ENCODE measurements around the gene NIT1. TPM values are rescaled to one million over a fixed set of nuclear protein-coding genes. Genes with fewer than 3 reads are reported as not detected.
A peak's percentile ranks its signal among the peaks of the same experiment; 100 is the strongest.

NIT1 gene
- total and polyA plus RNA-seq, 10 of the 15 experiments (the other 5 are each of a cell fraction or from before 2014, with no cell fraction given) = 19.2 to 54.4 (median 28.3) TPM

GRCh38 chr1:161069731-161070270 is 48.1 kb upstream of the NIT1 start, which contains the start of gene ARHGAP30 (continued):
- peak; percentile 66; the same call in 1 of the 2 replicates for TF ChIP-seq ELK1 (IDR thresholded peaks at IDR 0.05; ENCODE audit: low read depth, low read length)
- TF ChIP-seq MEF2A (IDR thresholded peaks at IDR 0.05; ENCODE audit: insufficient read depth, low read depth, low read length) = peak; percentile 57; the same call in 1 of the 2 replicates
- peak; percentile 75; the same call in 1 of the 2 replicates for TF ChIP-seq GATAD2B (conservative IDR thresholded peaks at IDR 0.05; ENCODE audit: low read depth)
- TF ChIP-seq NR2F1 (conservative IDR thresholded peaks at IDR 0.05) = peak; percentile 63
- peak; percentile 37 to 47; a peak in 2 of 3 replicates for TF ChIP-seq EGR1 (IDR thresholded peaks at IDR 0.05; ENCODE audit: borderline replicate concordance in 1 of 2, low read depth in 2 of 2, low read length in 2 of 2)
- TF ChIP-seq NFYB (IDR thresholded peaks at IDR 0.05; ENCODE audit: insufficient read depth, low read depth, low read length) = peak; percentile 43; the same call in 1 of the 2 replicates
- TF ChIP-seq MXI1 (IDR thresholded peaks at IDR 0.05; ENCODE audit: low read depth, low read length) = peak; percentile 80
- TF ChIP-seq SMAD5 (IDR thresholded peaks at IDR 0.05; ENCODE audit: low read depth) = 0 out of 2 replicates have a peak, but pooled peaks have one; percentile 10
- no peak for TF ChIP-seq ZNF622 (IDR thresholded peaks at IDR 0.05)
- peak; percentile 44 for TF ChIP-seq BCL3 (IDR thresholded peaks at IDR 0.05; ENCODE audit: borderline replicate concordance, insufficient read depth, low read depth, low read length, poor library complexity, severe bottlenecking)
- peak; percentile 77 for TF ChIP-seq NBN (IDR thresholded peaks at IDR 0.05)
- TF ChIP-seq EP300 (IDR thresholded peaks at IDR 0.05; ENCODE audit: borderline replicate concordance in 1 of 2, control insufficient read depth in 1 of 2, low read depth in 2 of 2, low read length in 2 of 2) = peak in 1 of 2 experiments; percentile 60; a peak in 3 of 4 replicates

Measured in GM12878 (cell line).